Hepatocyte (in vitro differentiated cells): Measurements from ENCODE around the gene PAQR5. TPM values are rescaled to one million over a fixed set of nuclear protein-coding genes. Genes with fewer than 3 reads are reported as not detected.
A peak's percentile ranks its signal among the peaks of the same experiment; 100 is the strongest.

ENCODE experiments used
- DNase-seq: peaks from one replicate; pipeline ENCODE4 v3.0.0-alpha.2; 2016; ENCODE audit warnings: low spot score
- H2AFZ ChIP-seq: fragments of 200-600 bp; sonication (generic); 2 replicates; pipeline ENCODE4 v1.6.0; 2016; ENCODE audit warnings: antibody characterized with exemption, mild to moderate bottlenecking
- H3K27ac ChIP-seq: fragments of 200-600 bp; sonication (generic); 2 replicates; pipeline ENCODE4 v1.5.1; 2016; ENCODE audit warnings: mild to moderate bottlenecking
- H3K27me3 ChIP-seq: fragments of 200-600 bp; sonication (generic); 2 replicates; pipeline ENCODE4 v1.6.1; 2016
- H3K36me3 ChIP-seq: fragments of 200-600 bp; sonication (generic); replicated peaks from 2 replicates; pipeline ENCODE4 v1.5.1; 2016; ENCODE audit warnings: low read depth; ENCODE audit not compliant: insufficient read depth
- H3K4me1 ChIP-seq: fragments of 200-600 bp; sonication (generic); 2 replicates; pipeline ENCODE4 v1.5.1; 2016; ENCODE audit warnings: mild to moderate bottlenecking, moderate library complexity; ENCODE audit not compliant: insufficient read depth
- H3K4me2 ChIP-seq: fragments of 200-600 bp; sonication (generic); 2 replicates; pipeline ENCODE4 v1.6.0; 2016
- H3K4me3 ChIP-seq: fragments of 200-600 bp; sonication (generic); 2 replicates; pipeline ENCODE4 v1.5.1; 2016; ENCODE audit warnings: mild to moderate bottlenecking
- H3K79me2 ChIP-seq: fragments of 200-600 bp; sonication (generic); 2 replicates; pipeline ENCODE4 v1.6.0; 2017; ENCODE audit warnings: mild to moderate bottlenecking
- H3K9me2 ChIP-seq: fragments of 200-600 bp; sonication (generic); replicated peaks from 2 replicates; pipeline ENCODE4 v1.6.0; 2017; ENCODE audit warnings: mild to moderate bottlenecking; ENCODE audit not compliant: insufficient read depth
- H3K9me3 ChIP-seq: fragments of 200-600 bp; sonication (generic); 2 replicates; pipeline ENCODE4 v1.5.1; 2016; ENCODE audit warnings: low read depth, mild to moderate bottlenecking
- H4K20me1 ChIP-seq: fragments of 200-600 bp; sonication (generic); 2 replicates; pipeline ENCODE4 v1.6.0; 2016; ENCODE audit warnings: mild to moderate bottlenecking; ENCODE audit not compliant: insufficient read depth, poor library complexity, severe bottlenecking
- CTCF ChIP-seq: fragments of 200-600 bp; sonication (generic); IDR thresholded peaks from 2 replicates; pipeline ENCODE4 v1.5.1; 2016; ENCODE audit warnings: antibody characterized with exemption, mild to moderate bottlenecking; ENCODE audit not compliant: poor library complexity
- EZH2 ChIP-seq: fragments of 200-600 bp; sonication (generic); IDR thresholded peaks from 2 replicates; pipeline ENCODE4 v1.6.1; 2016; ENCODE audit warnings: antibody characterized with exemption, mild to moderate bottlenecking, borderline replicate concordance
- EZH2phosphoT487 ChIP-seq: fragments of 200-600 bp; sonication (generic); IDR thresholded peaks from one replicate; pipeline ENCODE4 v1.6.1; 2018; ENCODE audit warnings: antibody characterized with exemption, mild to moderate bottlenecking, low read depth, moderate library complexity; ENCODE audit not compliant: unreplicated experiment, severe bottlenecking
- WGBS: methylation state at CpG from one replicate; pipeline ENCODE4 v1.1.6; 2016; ENCODE audit warnings: low lambda C conversion rate; ENCODE audit errors: missing lambda C conversion rate; 5-methylcytosine and 5-hydroxymethylcytosine counted together
- polyA plus RNA-seq: library from polyadenylated mRNA; unstranded; fragments of >200 nt; fragmentation: Nextera tagmentation; extraction: Ambion mirVana; gene quantifications from 2 replicates; pipeline ENCODE4 v1.2.1, GENCODE V29; 2016
- total RNA-seq: library from RNA; depleted of rRNA; stranded (reverse); fragments of >200 nt; gene quantifications from 2 replicates; pipeline ENCODE4 v1.2.3, GENCODE V29; 2014

Gene PAQR5
- total and polyA plus RNA-seq, 2 experiments from 2014 or later: 2.1 to 2.8 TPM

DNA sequence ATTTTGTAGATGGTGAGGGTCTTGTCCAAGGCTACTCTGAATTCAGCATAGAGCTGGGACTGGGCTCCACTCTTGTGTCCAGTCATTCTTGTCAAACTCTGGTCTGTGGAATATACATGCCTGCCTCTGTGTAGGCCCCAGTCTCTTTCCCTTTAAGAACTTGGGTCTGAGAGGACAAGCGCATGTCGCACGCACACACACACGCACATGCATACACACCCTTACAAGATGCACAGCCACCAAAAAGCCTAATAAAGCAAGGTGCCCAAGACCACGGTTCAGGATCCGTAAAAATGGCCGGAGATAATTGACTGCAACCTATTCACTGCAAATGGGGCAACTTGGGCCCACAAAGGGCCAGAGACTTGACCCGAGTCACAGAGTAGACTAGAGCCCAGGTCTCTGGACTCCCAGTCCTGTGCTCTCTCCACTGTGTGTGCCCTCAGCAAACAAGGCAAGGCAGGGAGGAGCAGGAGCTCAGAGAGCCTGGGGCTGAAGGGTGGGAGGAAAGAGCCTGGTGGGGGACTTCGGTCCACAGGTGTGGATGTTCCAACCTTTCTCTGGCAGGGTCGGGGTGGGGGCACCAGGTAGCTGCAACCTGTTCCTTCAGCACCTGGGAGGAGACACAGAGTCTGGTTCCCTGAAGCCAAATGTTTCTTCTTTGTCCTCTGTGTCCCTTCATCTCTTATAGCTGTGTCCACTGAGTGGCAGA, 914 bp upstream of the PAQR5 start:
- Histone ChIP-seq H3K36me3 (no peaks in the 10 kb centered on the region), H3K4me1 (peaks cover 4% of the 10 kb centered on the region), H3K79me2 (no peaks in the 10 kb centered on the region), H3K9me2 (no peaks in the 10 kb centered on the region), H3K4me3 (no peak overlapping the region), H3K4me2 (no peak overlapping the region), H3K9me3 (no peaks in the 10 kb centered on the region), H3K27me3 (peaks cover 24% of the 10 kb centered on the region), H3K27ac (no peak overlapping the region), H2AFZ (no peak overlapping the region), H4K20me1 (no peaks in the 10 kb centered on the region)
- WGBS: 86% methylated on average over 10 of the region's 10 CpGs
- TF ChIP-seq EZH2phosphoT487: no peak
- no peak for TF ChIP-seq EZH2
- no peak for TF ChIP-seq CTCF
- DNase-seq: no peak

- no peak overlapping the region for H3K4me3 ChIP-seq
- no peaks in the 10 kb centered on the region for H3K79me2 ChIP-seq
- no peak overlapping the region for H3K27ac ChIP-seq
- no peaks in the 10 kb centered on the region for H3K36me3 ChIP-seq
- H3K9me3 ChIP-seq: no peaks in the 10 kb centered on the region
- no peaks in the 10 kb centered on the region for H4K20me1 ChIP-seq
- DNase-seq: no peak
- H2AFZ ChIP-seq: no peak overlapping the region
- peak overlapping the region; percentile 99 for H3K4me2 ChIP-seq
- H3K27me3 ChIP-seq: peaks cover 24% of the 10 kb centered on the region
- H3K9me2 ChIP-seq: no peaks in the 10 kb centered on the region
- H3K4me1 ChIP-seq: peaks cover 4% of the 10 kb centered on the region
- no peak for TF ChIP-seq EZH2
- no peak for TF ChIP-seq CTCF
- no peak for TF ChIP-seq EZH2phosphoT487
- 64% methylated on average over 15 of the region's 15 CpGs for WGBS
Observed at GRCh38 chr15:69298354-69298696, 387 bp upstream of the PAQR5 start.

DNA sequence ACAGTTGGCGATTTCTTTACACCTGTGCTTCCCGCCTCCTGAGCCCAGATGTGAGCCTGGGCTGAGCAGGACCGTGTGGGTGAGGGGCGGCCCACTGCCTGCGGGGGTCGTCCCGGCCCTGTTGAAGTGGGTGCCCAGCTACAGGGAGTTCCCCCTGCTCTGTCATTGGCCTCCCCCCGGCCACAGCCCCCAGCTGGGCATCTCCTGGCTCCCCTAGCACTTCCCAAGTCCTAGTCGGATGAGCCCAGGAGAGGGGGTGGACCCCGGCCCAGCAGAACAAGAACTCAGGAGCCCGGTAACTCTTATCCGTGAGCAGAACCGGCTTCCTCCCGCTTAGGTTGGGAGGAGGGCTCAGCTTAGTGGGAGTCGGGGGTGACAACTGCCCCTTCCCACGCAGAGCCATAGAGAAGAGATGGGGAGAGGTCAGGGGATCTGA, 757 bp downstream of the PAQR5 start:
- Histone ChIP-seq H3K9me3 (no peaks in the 10 kb centered on the region), H3K36me3 (no peaks in the 10 kb centered on the region), H3K4me2 (peak overlapping the region; percentile 99), H3K27ac (no peak overlapping the region), H3K4me3 (no peak overlapping the region), H4K20me1 (no peaks in the 10 kb centered on the region), H3K4me1 (peaks cover 6% of the 10 kb centered on the region), H3K9me2 (no peaks in the 10 kb centered on the region), H2AFZ (peak overlapping the region; percentile 81), H3K27me3 (peaks cover 24% of the 10 kb centered on the region), H3K79me2 (no peaks in the 10 kb centered on the region)
- TF ChIP-seq CTCF (no peak), EZH2 (peak; percentile 80), EZH2phosphoT487 (no peak)
- DNase-seq: no peak
- WGBS: 8% methylated on average over 14 of the region's 16 CpGs
